ENCODE results near the gene ERBB2.

Gene ERBB2

DNA sequence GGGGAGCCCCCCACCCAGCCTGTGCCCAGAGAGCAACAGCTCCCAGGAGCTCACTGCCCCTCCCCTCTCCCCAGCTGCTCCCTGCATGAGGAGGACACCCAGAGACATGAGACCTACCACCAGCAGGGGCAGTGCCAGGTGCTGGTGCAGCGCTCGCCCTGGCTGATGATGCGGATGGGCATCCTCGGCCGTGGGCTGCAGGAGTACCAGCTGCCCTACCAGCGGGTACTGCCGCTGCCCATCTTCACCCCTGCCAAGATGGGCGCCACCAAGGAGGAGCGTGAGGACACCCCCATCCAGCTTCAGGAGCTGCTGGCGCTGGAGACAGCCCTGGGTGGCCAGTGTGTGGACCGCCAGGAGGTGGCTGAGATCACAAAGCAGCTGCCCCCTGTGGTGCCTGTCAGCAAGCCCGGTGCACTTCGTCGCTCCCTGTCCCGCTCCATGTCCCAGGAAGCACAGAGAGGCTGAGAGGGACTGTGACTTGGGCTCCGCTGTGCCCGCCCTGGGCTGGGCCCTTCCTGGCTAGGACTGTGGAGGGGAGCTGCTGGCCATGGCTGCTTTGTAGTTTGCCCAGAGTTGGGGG is 34.1 kb upstream of the ERBB2 start:
- no peak for DNase-seq (ENCODE audit: low read depth in 2 of 2, low spot score in 1 of 2)

DNA sequence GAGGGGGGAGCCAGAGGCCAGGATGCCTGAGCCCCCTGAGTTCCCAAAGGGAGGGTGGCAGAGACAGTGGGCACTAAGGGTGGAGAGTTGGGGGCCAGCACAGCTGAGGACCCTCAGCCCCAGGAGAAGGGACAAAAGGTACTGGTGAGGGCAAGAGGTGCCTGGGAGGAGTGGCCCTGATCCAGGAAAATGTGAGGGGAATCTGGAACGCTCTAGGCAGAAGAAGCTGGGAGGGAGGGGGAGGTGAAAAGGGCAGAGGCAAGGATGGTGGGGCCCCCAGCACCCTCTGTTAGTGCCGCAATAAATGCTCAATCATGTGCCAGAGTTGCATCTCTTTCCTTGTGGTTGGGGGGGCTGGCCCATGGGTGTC is 33.6 kb upstream of the ERBB2 start:
- DNase-seq (ENCODE audit: low read depth in 2 of 2, low spot score in 1 of 2): no peak

DNA sequence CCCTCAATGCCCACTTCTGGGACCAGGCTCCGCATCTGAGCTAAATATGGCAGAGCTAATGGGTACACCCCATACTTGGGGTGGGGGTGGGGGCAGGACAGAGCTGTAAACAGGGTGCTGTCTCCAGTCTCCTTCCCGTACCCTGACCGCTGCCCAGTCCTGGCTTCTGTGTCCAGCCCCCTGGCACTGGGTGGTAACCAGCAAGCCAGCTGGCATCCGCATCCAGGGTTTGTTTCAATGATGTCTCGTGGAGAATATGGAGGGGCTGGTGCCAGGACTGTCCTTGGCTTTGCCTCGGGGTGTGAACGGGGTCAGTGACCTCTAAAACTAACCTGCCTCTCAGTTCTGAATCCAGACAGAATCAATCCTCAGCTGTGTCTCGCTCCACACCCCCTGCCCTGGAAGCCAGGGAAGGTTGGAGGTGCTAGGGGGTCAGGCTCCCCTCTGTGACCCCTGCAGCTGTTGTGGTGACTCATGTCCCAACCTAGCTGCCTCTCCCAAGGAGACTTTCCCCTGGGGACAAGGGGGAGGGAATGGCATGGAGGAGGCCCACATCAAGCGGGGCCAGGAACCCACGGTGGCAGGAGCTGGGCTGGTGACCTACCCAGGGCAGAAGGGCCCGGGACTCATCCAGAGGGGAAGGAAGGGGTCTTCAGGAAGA is 33.1 kb upstream of the ERBB2 start:
- DNase-seq (ENCODE audit: low read depth in 2 of 2, low spot score in 1 of 2): no peak

DNA sequence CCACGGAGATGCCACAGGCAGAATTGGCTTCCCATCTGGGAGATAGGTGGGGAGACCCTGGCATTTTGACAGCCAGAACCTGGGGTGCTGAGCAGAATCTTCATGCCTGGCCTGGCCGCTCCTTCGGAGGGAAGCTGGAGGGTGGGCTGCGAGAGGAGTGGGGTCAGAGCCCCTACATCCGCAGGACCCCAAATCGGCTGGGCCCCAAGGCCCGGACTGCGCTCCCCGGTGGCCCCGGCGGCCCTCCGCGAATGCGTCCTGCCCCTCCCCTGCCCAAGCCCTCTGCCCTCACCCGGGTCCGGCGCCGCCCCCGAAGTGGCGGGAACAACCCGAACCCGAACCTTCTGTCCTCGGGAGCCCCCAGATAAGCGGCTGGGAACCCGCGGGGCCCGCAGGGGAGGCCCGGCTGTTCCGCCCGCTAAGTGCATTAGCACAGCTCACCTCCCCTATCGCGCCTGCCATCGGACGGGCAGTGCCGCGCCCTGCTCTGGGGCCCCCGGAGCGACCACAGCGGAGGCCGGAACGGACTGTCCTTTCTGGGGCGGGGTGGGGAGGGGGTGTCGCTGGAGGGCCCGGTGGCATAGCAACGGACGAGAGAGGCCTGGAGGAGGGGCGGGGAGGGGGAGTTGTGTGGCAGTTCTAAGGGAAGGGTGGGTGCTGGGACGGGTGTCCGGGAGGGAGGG is 32.5 kb upstream of the ERBB2 start:
- no peak for DNase-seq (ENCODE audit: low read depth in 2 of 2, low spot score in 1 of 2)

DNA sequence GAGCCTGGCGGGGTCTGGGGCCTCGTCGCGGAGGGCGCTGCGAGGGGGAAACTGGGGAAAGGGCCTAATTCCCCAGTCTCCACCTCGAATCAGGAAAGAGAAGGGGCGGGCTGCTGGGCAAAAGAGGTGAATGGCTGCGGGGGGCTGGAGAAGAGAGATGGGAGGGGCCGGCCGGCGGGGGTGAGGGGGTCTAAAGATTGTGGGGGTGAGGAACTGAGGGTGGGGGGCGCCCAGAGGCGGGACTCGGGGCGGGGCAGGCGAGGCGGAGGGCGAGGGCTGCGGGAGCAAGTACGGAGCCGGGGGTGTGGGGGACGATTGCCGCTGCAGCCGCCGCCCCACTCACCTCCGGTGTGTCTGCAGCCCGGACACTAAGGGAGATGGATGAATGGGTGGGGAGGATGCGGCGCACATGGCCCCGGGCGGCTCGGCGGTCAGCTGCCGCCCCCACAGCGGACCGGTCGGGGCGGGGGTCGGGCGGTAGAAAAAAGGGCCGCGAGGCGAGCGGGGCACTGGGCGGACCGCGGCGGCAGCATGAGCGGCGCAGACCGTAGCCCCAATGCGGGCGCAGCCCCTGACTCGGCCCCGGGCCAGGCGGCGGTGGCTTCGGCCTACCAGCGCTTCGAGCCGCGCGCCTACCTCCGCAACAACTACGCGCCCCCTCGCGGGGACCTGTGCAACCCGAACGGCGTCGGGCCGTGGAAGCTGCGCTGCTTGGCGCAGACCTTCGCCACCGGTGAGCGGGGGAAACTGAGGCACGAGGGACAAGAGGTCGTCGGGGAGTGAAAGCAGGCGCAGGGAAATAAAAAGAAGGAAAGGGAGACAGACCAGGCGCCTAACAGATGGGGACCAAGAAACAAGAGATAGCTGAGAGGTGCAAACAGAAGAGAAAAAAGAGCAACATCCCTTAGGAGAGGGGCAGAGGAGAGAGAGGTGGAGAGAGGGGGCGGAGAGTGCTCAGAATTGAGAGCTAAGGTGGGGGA is 31.6 kb upstream of the ERBB2 start, which contains the start of gene PNMT:
Gene PNMT (plus strand): TSS at position 509 of the 980 bp plus-strand sequence. CDS start 23 bp downstream, at position 532.
- DNase-seq (ENCODE audit: low read depth in 2 of 2, low spot score in 1 of 2): peak in 1 of 2 donors; percentile 48

DNA sequence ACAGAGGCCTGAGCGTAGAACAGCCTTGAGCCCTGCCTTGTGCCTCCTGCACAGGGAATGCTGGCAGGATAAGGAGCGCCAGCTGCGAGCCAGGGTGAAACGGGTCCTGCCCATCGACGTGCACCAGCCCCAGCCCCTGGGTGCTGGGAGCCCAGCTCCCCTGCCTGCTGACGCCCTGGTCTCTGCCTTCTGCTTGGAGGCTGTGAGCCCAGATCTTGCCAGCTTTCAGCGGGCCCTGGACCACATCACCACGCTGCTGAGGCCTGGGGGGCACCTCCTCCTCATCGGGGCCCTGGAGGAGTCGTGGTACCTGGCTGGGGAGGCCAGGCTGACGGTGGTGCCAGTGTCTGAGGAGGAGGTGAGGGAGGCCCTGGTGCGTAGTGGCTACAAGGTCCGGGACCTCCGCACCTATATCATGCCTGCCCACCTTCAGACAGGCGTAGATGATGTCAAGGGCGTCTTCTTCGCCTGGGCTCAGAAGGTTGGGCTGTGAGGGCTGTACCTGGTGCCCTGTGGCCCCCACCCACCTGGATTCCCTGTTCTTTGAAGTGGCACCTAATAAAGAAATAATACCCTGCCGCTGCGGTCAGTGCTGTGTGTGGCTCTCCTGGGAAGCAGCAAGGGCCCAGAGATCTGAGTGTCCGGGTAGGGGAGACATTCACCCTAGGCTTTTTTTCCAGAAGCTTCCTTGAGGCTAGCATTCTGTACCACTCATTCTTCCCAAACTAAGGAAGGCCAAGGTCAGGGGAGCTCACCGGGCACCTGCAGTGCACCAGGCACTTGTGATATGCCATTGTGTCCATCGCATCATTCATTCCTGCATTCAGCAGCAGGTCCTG is 29.7 kb upstream of the ERBB2 start:
- DNase-seq (ENCODE audit: low read depth in 2 of 2, low spot score in 1 of 2): no peak

DNA sequence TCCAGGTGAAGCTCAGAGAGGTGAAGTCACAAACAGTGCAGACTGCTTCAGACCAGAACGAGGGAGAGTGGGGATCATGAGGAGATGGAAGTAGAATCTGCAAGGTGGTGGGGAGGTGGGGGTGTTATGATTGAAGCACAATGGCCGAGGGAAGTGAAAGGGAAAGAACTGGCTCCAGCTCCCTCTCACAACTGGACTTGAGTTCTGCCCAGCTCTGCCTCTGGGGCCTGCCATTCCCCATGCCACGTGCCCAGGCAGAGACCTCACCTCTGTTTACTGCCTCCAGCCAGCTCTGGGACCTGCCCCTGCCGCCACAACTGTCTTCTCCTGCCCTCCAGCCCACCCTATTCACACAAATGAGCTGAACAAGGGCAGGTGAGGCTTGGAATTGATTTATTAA is 29.1 kb upstream of the ERBB2 start:
- DNase-seq (ENCODE audit: low read depth in 2 of 2, low spot score in 1 of 2): no peak

DNA sequence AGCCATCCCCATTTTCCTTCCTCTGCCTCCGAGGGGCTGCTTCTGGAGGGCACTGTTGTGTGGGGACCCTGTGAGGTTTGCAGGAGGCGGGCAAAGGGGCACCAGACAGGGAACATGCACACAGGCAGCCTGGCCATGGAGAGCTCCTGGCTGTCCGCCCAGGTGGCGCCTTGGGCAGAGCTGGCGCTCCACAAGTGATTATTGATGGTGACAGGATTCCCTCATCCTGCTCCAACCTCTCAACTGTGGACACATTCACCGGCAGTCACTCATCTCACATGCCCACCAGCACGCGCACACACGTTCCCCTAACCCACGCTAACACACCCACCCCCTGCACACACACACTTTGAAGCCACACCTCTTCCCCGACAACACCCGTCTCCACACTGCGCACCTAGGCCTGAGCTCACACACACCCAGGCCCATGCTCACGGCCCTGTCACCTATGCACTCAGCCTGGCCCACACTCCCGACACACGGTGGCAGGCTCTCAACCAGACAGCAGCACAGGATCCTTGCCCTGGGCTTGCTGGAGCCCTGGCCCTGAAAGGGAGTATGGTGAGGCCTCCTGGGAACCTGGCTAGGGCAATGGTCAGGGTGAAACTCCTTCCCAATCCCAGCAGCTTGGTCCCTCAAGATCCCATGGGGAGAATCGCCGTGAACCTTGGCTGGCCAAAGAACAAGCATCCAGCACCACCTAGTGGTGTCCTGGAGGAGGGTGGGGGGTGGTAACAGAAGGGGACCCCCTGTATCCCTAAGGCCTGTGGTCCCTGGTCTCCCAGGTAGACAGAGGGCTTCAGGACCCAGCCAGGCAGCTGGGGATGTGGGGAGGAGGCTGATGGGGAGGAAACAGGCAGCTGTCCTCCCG is 28.0 kb upstream of the ERBB2 start:
- no peak for DNase-seq (ENCODE audit: low read depth in 2 of 2, low spot score in 1 of 2)

DNA sequence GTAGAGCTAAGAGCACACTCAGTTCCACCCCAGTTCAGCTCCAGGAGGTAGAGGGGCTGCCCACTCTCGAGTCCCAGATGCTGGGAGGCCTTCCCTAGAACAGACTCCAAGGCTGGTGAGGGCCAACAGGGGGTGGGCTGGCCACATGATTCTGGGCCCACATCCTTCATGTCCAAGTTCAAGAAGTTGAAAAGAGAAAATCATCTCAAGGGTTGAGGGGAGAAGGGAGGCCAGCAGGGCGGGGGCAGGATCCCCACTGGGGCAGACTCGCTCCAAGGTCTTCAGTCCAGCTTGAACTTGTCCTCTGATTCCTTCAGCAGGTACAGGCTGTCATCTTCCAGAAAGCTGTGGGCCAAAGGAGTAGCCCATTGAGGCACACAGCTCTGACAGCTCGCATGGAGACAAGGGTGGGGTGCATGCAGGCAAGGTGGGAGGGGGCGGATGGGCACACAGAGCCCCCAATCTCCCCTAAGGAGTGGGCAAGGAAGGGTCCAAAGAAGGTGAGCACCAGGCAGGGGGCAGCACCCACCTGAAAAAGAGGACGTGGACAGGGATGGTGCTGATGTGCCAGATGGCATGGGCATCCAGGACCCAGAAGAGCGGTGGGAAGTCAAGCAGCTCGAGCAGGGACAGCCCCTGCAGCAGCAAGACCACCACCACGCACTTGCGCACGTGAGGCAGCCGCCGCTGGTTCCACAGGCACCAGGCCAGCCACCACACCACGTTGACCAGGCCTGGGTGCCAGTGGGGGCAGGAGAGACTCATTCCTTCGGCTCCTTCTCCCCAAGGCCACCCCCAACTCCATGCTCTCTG is 27.1 kb upstream of the ERBB2 start:
- no peak for DNase-seq (ENCODE audit: low read depth in 2 of 2, low spot score in 1 of 2)

DNA sequence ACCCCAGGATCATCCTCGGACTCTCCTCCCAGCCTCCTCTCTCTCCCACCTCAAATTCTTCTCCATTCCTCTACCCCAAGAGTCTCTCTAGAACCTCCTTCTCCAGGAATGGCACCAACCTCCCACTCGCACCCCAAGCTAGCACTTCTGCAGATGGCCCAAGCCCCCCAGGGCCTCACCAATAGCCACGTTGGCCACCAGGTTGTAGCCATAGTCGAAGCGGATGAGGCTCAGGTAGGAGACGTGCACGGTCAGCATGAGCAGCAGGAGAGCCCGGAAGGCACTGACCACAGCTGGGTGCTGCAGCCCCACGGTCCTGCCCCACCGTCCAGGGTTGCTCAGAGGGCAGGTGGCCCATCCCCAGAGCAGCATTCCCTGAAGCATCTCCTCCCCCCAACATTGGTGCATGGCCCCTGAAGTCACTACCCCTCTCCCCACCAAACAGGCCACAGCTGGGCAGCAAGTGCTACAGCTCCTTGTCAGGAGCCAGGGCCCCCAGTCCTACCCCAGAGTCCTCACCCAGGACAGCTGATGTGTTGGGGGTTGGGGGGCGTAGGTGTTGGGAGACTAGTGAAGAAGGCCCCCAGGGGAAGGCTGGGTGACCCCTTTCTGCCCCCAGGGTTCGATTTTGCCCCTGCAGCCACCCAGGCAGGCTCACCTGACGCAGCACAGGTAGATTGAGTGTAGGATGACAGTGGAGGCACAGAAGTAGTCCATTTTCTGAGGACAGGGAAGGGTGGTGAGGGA is 26.4 kb upstream of the ERBB2 start:
- DNase-seq (ENCODE audit: low read depth in 2 of 2, low spot score in 1 of 2): no peak

DNA sequence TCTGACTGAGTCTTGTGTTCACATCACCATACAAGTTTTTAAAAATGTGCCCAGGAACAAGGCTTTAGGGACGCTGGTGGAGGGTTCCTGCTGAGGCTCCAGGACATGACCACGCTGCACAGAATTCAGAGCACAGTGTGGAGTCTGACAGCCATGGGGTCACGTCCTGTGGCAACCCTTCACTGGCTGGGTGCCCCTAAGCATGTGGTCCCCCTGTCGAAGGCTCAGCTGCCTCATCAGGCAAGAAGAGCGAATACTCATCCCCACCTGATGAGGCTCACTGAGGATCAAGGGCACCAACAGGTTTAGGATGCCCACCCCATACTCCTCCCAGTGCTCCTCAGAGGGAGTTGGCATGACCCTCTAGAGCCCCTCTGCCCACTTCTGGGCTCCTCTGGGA is 25.7 kb upstream of the ERBB2 start:
- DNase-seq (ENCODE audit: low read depth in 2 of 2, low spot score in 1 of 2): no peak

DNA sequence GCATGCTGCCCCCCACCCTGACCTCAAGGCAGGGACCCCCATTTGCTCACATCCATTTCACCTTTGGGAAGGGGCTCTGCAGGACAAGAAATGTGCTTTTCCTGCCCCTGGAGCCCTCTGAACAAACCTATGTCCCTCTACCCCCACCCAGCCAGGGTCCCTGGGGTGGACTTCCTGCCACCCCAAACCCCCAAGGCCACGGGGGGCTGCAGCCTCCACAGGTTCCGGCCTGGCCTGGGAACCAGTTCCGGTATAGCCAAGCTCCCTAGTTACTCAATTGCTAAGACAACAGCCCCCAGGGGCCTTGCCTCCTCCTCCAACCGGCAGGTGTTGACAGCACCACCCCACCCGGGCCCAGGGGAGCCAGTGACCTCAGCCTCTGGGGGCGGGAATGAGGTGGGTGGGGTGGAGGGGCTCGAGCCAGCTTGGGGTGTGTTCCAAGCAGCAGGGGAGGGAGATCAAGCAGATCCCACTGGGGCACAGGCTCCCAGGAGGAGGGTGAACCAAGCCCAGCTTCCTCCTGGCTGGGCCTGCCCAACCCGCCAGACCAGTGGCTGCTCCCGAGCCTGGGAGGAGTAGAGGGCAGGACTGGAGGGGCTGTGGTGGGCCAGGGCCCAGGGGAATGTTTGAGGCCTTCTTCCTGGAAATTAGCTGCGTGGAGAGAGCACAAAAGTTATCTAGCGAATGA is 25.0 kb upstream of the ERBB2 start:
- DNase-seq (ENCODE audit: low read depth in 2 of 2, low spot score in 1 of 2): no peak

DNA sequence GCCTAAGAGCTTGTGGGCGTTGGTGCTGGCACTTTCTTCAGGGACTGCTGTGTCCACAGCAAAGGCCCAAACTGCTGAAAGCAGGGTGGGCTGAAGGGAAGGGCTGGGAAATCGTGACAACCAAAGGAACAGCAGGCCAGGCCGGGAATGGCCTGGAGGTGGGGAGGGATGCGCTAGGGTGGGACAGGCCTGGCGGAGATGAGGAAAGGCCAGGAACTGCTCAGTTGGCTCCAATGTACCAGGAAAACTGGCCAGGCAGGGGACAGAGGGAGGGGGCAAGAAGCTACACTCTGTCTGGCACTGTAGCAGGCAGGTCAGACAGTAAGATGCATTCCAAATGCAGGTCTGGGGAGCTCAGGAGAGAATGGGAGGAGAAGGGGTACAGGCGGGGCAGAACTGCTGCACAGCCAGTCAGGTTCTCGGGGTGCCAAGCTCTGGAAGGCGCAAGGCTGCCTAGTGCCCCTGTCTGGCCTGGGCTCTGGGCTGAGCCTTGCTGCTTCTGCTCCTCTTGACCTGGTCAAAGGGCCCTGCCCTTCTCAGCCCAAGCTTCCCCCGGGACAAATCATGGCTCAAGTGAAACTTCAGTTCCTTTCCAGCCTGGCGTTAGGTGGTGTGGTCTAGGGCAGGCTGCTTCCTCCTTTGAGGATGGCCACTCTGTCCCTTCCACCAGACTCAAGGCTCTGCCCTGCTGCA is 24.3 kb upstream of the ERBB2 start:
- no peak for DNase-seq (ENCODE audit: low read depth in 2 of 2, low spot score in 1 of 2)

DNA sequence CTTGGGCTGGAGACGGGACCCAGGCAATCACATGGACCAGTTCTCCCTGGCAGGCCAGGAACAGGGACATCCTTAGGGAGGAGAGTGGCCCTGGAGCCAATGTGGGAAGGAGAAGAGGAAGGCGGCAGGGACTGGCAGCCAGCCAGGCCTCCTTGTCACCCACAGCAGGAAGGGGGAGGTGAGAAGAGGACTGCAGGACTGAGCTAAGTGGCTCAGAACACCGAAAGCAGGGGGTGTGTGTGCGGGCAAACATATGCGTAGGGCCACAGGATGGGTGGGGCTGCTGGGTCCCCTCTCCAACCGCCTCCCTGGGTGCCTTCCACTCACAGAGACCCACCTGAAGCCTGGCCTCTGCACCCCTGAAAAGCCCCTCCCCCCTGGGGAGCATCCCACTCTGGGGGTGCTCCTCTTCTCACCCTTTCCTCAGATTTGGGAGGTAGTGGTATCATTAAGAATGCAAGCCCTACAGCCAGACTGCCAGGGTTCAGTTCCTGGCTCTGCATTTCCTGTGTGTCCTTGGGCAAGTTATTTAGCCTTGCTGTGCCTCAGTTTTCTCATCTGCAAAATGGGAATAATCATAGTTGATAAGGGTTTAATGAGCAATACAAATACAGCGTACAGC is 23.6 kb upstream of the ERBB2 start:
- no peak for DNase-seq (ENCODE audit: low read depth in 2 of 2, low spot score in 1 of 2)

DNA sequence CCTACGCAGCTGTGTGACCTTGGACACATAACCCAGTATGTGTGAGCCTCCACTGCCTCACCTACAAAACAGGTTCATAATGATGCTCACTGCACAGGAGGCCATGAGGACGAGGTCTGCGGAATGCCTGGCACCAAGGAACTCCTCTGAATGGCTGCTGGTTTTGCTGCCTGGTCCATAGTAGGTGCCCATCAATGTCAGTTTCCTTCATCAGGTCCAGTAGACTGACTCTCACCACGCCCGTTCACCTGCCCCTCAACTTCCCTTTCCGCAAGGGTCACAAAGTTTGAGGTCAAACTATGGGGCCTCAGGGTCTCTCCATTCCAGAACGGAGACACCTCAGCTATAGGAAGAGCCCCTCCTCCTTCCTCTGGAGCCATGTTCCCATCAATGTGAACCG is 22.8 kb upstream of the ERBB2 start:
- DNase-seq (ENCODE audit: low read depth in 2 of 2, low spot score in 1 of 2): no peak

DNA sequence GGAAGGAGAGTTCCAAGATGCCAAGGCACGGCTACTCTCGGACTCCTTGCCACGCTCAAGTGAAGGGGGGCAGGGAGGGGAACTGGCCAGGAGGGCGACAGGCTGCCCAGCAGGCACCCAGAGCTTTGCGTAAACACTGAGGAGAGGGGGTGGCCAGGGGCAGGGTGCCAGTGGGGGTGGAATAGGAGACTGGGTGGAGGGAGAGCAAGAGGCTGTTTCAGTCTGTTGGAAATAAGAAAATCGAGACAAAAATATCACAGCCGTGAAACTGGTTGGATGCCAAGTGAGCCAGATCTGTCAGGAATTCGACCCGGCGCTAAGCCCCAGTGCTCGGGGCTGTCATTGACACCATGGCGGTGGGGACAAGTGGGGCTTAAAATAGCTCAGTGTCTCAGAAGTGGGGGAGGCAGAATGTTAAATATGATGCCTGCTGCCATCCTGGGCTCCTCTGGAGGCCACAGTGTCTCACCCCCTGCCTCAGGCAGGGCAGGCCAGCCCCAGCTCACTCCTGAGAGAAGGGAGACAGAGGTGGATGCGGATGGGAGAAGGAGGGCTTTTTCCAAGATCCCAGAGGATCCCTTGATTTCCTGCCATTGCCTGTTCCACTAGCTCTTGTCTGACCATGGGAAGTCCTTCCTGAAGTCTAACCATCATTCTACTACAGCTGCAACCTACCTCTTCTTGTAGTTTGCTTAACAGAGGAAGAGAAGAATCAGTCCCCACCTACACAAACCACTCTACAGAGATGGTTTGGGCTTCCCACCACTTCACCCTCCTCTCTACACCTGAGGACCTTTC is 22.1 kb upstream of the ERBB2 start:
- no peak for DNase-seq (ENCODE audit: low read depth in 2 of 2, low spot score in 1 of 2)

Data from stimulated activated CD8-positive, alpha-beta memory T cell treated with anti-CD3 and anti-CD28 coated beads, Interleukin-4, amount 100 ng/mL, for 1 hour (primary cell).